Natural killer cell (primary cell): ENCODE measurements around the gene WDR7. TPM values are rescaled to one million over a fixed set of nuclear protein-coding genes. Genes with fewer than 3 reads are reported as not detected.

ENCODE experiments used
- ATAC-seq, 3 donors: fragments of 150-1000 bp in 2 of 3; fragments of 200-7000 bp in 1 of 3; cut with Tn5 transposase; 1 replicate in 1 of 3; 2 replicates in 2 of 3; pipeline ENCODE4 v1.10.0; 2021; ENCODE audit warnings: mild to moderate bottlenecking in 2 of 3, moderate library complexity in 2 of 3
- DNase-seq, 2 donors: peaks; one replicate each; pipeline versions ENCODE4 v3.0.0 to v3.0.0-alpha.2; 2013 to 2021; ENCODE audit warnings: mixed read lengths in 1 of 2
- H3K27ac ChIP-seq: one replicate; pipeline ENCODE4 v1.5.1; 2013; ENCODE audit warnings: mild to moderate bottlenecking, low read length
- H3K27me3 ChIP-seq: one replicate; pipeline ENCODE4 v1.6.1; 2013; ENCODE audit warnings: low read length; ENCODE audit not compliant: control insufficient read depth, insufficient read depth
- H3K36me3 ChIP-seq: one replicate; pipeline ENCODE4 v1.6.1; 2013; ENCODE audit warnings: low read length; ENCODE audit not compliant: control insufficient read depth, insufficient read depth
- H3K4me1 ChIP-seq: one replicate; pipeline ENCODE4 v1.6.1; 2013; ENCODE audit warnings: low read length; ENCODE audit not compliant: control insufficient read depth, insufficient read depth
- H3K4me3 ChIP-seq: one replicate; pipeline ENCODE4 v1.5.1; 2013; ENCODE audit warnings: low read length
- H3K9me3 ChIP-seq: one replicate; pipeline ENCODE4 v1.6.1; 2013; ENCODE audit warnings: low read length; ENCODE audit not compliant: control insufficient read depth, insufficient read depth
- H3K27ac Mint-ChIP-seq, 2 donors: one replicate each; pipeline ENCODE4 v1.8.0; 2022; ENCODE audit warnings: mild to moderate bottlenecking in 2 of 2, mixed read lengths in 2 of 2, moderate library complexity in 1 of 2
- H3K27me3 Mint-ChIP-seq, 2 donors: one replicate each; pipeline ENCODE4 v1.8.0; 2022; ENCODE audit warnings: low read depth in 2 of 2, mixed read lengths in 2 of 2
- H3K36me3 Mint-ChIP-seq: one replicate; pipeline ENCODE4 v1.8.0; 2022; ENCODE audit warnings: mixed read lengths
- H3K4me1 Mint-ChIP-seq, 2 donors: one replicate each; pipeline ENCODE4 v1.8.0; 2022; ENCODE audit warnings: mixed read lengths in 2 of 2
- H3K4me3 Mint-ChIP-seq: one replicate; pipeline ENCODE4 v1.8.0; 2022; ENCODE audit warnings: mild to moderate bottlenecking, moderate library complexity, mixed read lengths
- H3K9me3 Mint-ChIP-seq, 2 donors: one replicate each; pipeline ENCODE4 v1.8.0; 2022; ENCODE audit warnings: mixed read lengths in 2 of 2
- CTCF ChIP-seq: fragments of 200-600 bp; IDR thresholded peaks from one replicate; pipeline ENCODE4 v1.8.0; 2022; ENCODE audit warnings: antibody characterized with exemption
- WGBS: methylation state at CpG from one replicate; pipeline ENCODE4 v1.1.7; 2013; ENCODE audit warnings: missing lambda C conversion rate; ENCODE audit not compliant: insufficient coverage; 5-methylcytosine and 5-hydroxymethylcytosine counted together
- intact Hi-C: fragments of 100-400 bp; cut with micrococcal nuclease; formaldehyde crosslinking; loops from one replicate; pipeline ENCODE4 v1.14.2; 2022
- total RNA-seq, 4 donors: library from RNA; stranded (reverse); fragments of 120-200 nt in 1 of 4; gene quantifications; one replicate each; pipeline versions ENCODE4 v1.2.3 to v1.2.4, GENCODE V29; 2013 to 2022

WDR7 gene
- total RNA-seq, 3 donors from 2014 or later (not counting 1 experiment from before 2014, with no cell fraction given): 71.1 to 103 (median 77.3) TPM

DNA sequence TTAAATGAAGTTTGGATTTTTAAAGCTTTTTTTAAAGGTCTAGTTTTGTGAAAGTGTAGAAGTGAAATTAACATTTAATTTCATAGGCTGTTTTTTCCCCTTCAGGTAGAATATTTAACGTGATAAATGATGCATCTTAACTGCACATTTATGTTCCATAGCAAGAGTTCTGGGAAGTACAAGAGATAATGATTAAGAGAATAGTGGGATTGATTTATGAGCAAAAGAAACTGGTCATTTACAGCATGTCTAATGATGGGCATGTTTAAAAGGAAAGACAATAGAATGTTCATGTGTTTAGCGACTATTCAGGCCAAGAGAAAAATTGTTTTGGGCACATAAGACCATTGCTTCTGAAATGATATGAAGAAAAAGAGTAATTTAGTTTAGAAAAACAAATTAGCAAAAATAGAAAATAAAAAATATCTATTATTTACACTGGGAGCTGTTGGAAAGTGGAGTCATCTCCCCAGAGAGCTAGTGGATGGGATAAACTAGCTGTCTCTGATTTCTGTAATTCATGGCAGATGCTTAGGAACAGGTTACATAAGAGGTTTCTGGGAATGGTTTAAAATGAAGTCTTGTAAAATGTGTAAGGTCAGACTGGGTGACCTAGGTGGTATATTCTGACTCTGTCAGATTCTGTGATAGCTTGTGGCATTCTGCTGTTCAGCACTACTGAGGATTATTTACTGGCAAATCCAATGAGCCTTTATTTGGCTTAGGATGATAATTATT lies 60.7 kb downstream of the WDR7 start:
- ATAC-seq: no peak
- Histone ChIP-seq H3K27me3 (no peaks in the 10 kb centered on the region), H3K9me3 (no peaks in the 10 kb centered on the region), H3K4me1 (no peaks in the 10 kb centered on the region), H3K36me3 (no peaks in the 10 kb centered on the region), H3K27ac (no peak overlapping the region), H3K4me3 (no peak overlapping the region)
- H3K27ac Mint-ChIP-seq: no peak overlapping the region
- peaks cover 10 to 15% of the 10 kb centered on the region in 2 donors for H3K4me1 Mint-ChIP-seq
- intact Hi-C loops: no loop called here
- no peaks in the 10 kb centered on the region for H3K36me3 Mint-ChIP-seq
- no peaks in the 10 kb centered on the region for H3K27me3 Mint-ChIP-seq
- no peak overlapping the region for H3K4me3 Mint-ChIP-seq
- no peaks in the 10 kb centered on the region for H3K9me3 Mint-ChIP-seq
- no peak for TF ChIP-seq CTCF
- no peak for DNase-seq
- WGBS: 100% methylated on average over 1 of the region's 2 CpGs

DNA sequence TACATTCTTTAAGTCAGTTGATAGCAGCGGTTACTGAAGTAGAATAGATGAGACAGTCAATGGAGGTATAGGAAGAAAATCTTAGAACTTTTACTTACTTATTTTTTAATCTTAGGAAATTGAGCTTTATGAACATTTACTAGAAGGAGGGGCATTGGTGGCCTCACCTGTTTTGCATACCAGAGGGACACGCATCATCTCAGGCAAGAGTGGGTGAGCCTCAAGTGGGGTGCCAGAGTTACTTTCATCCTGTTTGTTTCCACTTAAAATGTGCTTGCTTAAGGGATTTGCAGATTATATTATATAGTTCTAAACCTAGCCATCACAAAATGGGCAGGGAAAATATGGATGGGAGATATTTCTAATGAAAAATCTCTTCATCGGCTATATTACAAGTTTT lies 61.6 kb downstream of the WDR7 start:
- no peaks in the 10 kb centered on the region for H3K9me3 ChIP-seq
- Mint-ChIP-seq H3K27me3 (no peaks in the 10 kb centered on the region), H3K36me3 (no peaks in the 10 kb centered on the region), H3K27ac (no peak overlapping the region), H3K9me3 (no peaks in the 10 kb centered on the region), H3K4me1 (peaks cover 16 to 22% of the 10 kb centered on the region in 2 donors), H3K4me3 (no peak overlapping the region)
- ATAC-seq: no peak
- no peaks in the 10 kb centered on the region for H3K4me1 ChIP-seq
- WGBS: 95% methylated on average over 1 of the region's 3 CpGs
- no peak overlapping the region for H3K27ac ChIP-seq
- no peaks in the 10 kb centered on the region for H3K36me3 ChIP-seq
- no peak overlapping the region for H3K4me3 ChIP-seq
- DNase-seq: no peak
- intact Hi-C loops: no loop called here
- no peaks in the 10 kb centered on the region for H3K27me3 ChIP-seq
- no peak for TF ChIP-seq CTCF

DNA sequence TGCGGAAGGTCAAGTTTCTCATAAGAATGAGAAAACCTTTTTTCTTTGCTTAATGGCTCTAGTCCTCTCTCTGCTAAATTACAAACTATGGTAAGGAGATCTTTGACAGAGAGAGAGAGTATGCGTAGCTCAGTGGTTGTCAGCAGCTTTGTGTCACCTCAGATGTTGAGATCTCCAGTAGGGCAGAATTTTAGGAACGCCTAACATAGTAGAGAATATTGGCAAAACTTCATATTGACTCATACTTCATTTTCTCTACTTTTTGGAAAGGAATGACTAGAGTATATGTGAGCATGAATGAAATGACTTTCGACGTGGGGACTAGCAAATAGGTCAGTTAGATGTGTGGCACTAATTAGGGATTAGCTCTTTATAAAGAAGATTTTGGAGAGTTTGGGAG lies 64.0 kb downstream of the WDR7 start:
- no peak for ATAC-seq
- Histone ChIP-seq H3K36me3 (peaks cover 5% of the 10 kb centered on the region), H3K4me3 (no peak overlapping the region), H3K4me1 (no peaks in the 10 kb centered on the region), H3K9me3 (no peaks in the 10 kb centered on the region), H3K27me3 (no peaks in the 10 kb centered on the region), H3K27ac (no peak overlapping the region)
- intact Hi-C loops: no loop called here
- no peak for DNase-seq
- no peak overlapping the region for H3K4me3 Mint-ChIP-seq
- peaks cover 11 to 17% of the 10 kb centered on the region in 2 donors for H3K4me1 Mint-ChIP-seq
- no peaks in the 10 kb centered on the region for H3K9me3 Mint-ChIP-seq
- 79% methylated on average over 4 of the region's 5 CpGs for WGBS
- no peak overlapping the region for H3K27ac Mint-ChIP-seq
- no peaks in the 10 kb centered on the region for H3K27me3 Mint-ChIP-seq
- H3K36me3 Mint-ChIP-seq: no peaks in the 10 kb centered on the region
- TF ChIP-seq CTCF: no peak

GRCh38 chr18:56716692-56717146 lies 65.6 kb downstream of the WDR7 start:
- peak overlapping the region; percentile 20 to 56 for H3K27ac Mint-ChIP-seq
- intact Hi-C loops: no loop called here

More at GRCh38 chr18:56716692-56717146, 65.6 kb downstream of the WDR7 start:
- no peaks in the 10 kb centered on the region for H3K4me1 ChIP-seq
- H3K9me3 Mint-ChIP-seq: no peaks in the 10 kb centered on the region
- TF ChIP-seq CTCF: no peak
- no peaks in the 10 kb centered on the region for H3K27me3 Mint-ChIP-seq
- DNase-seq: no peak
- H3K27ac ChIP-seq: no peak overlapping the region
- H3K9me3 ChIP-seq: no peaks in the 10 kb centered on the region
- no peaks in the 10 kb centered on the region for H3K27me3 ChIP-seq
- no peaks in the 10 kb centered on the region for H3K36me3 Mint-ChIP-seq
- peaks cover 11 to 17% of the 10 kb centered on the region in 2 donors for H3K4me1 Mint-ChIP-seq
- no CpG with 5 or more reads among the region's 2 CpGs for WGBS
- no peak overlapping the region for H3K4me3 Mint-ChIP-seq
- no peak for ATAC-seq
- H3K36me3 ChIP-seq: peaks cover 5% of the 10 kb centered on the region
- H3K4me3 ChIP-seq: no peak overlapping the region
